CD14-positive monocyte (primary cell): ENCODE measurements around the gene WASHC4. TPM values are rescaled to one million over a fixed set of nuclear protein-coding genes. Genes with fewer than 3 reads are reported as not detected.

Experiments
- DNase-seq, 3 donors: peaks; one replicate each; pipeline ENCODE4 v3.0.0-alpha.2; 2011 to 2022
- H2AFZ ChIP-seq: 2 replicates; pipeline ENCODE4 v1.6.0; 2012; ENCODE audit warnings: mild to moderate bottlenecking, low read depth, low read length, inconsistent platforms; ENCODE audit not compliant: insufficient read depth, poor library complexity, severe bottlenecking
- H3K27ac ChIP-seq, 2 donors: 1 replicate in 1 of 2; 2 replicates in 1 of 2; pipeline ENCODE4 v1.5.1; 2012 to 2013; ENCODE audit warnings: low read length in 2 of 2, control low read depth in 1 of 2, inconsistent platforms in 1 of 2, low read depth in 1 of 2, mild to moderate bottlenecking in 1 of 2
- H3K27me3 ChIP-seq, 2 donors: one replicate each; pipeline versions ENCODE4 v1.6.0 to v1.6.1; 2011 to 2013; ENCODE audit warnings: low read length in 2 of 2; ENCODE audit not compliant: control insufficient read depth in 2 of 2, insufficient read depth in 2 of 2
- H3K36me3 ChIP-seq, 2 donors: replicated peaks in 1 of 2; 1 replicate in 1 of 2; 2 replicates in 1 of 2; pipeline versions ENCODE4 v1.5.1 to v1.6.1; 2012 to 2013; ENCODE audit warnings: low read length in 2 of 2, control low read depth in 1 of 2, inconsistent platforms in 1 of 2, mild to moderate bottlenecking in 1 of 2; ENCODE audit not compliant: insufficient read depth in 2 of 2, control insufficient read depth in 1 of 2
- H3K4me1 ChIP-seq, 2 donors: 1 replicate in 1 of 2; 2 replicates in 1 of 2; pipeline versions ENCODE4 v1.5.1 to v1.6.1; 2012 to 2013; ENCODE audit warnings: low read length in 2 of 2, control low read depth in 1 of 2, inconsistent platforms in 1 of 2, mild to moderate bottlenecking in 1 of 2, moderate library complexity in 1 of 2; ENCODE audit not compliant: insufficient read depth in 2 of 2, control insufficient read depth in 1 of 2
- H3K4me2 ChIP-seq: replicated peaks from 2 replicates; pipeline ENCODE3; 2012; ENCODE audit warnings: low read length, moderate library complexity, mild to moderate bottlenecking; ENCODE audit not compliant: poor library complexity, severe bottlenecking; ENCODE audit errors: extremely low read depth
- H3K4me3 ChIP-seq, 3 experiments: fragments of 200-600 bp in 1 of 3; sonication (generic) in 1 of 3; replicated peaks in 1 of 3; 1 replicate in 2 of 3; 2 replicates in 1 of 3; pipeline ENCODE4 v1.5.1; 2011 to 2013; ENCODE audit warnings: low read length in 3 of 3, mild to moderate bottlenecking in 3 of 3, control low read depth in 2 of 3, low read depth in 2 of 3, inconsistent platforms in 1 of 3, moderate library complexity in 1 of 3
- H3K79me2 ChIP-seq: 2 replicates; pipeline ENCODE4 v1.6.0; 2012; ENCODE audit warnings: mild to moderate bottlenecking, control low read depth, inconsistent platforms, low read length, moderate library complexity; ENCODE audit not compliant: insufficient read depth
- H3K9ac ChIP-seq: 2 replicates; pipeline ENCODE4 v1.6.0; 2017; ENCODE audit warnings: low read length, mild to moderate bottlenecking; ENCODE audit not compliant: insufficient read depth, poor library complexity, severe bottlenecking
- H3K9me3 ChIP-seq, 2 donors: replicated peaks in 1 of 2; 1 replicate in 1 of 2; 2 replicates in 1 of 2; pipeline versions ENCODE4 v1.5.1 to v1.6.1; 2012 to 2013; ENCODE audit warnings: low read length in 2 of 2, control low read depth in 1 of 2; ENCODE audit not compliant: control insufficient read depth in 1 of 2, insufficient read depth in 1 of 2
- H4K20me1 ChIP-seq: 2 replicates; pipeline ENCODE4 v1.6.0; 2012; ENCODE audit warnings: mild to moderate bottlenecking, low read length, control low read depth, moderate library complexity; ENCODE audit not compliant: insufficient read depth
- H3K27ac Mint-ChIP-seq, 7 donors: one replicate each; pipeline ENCODE4 v1.8.0; 2020; ENCODE audit warnings: mild to moderate bottlenecking in 7 of 7, mixed read lengths in 7 of 7, moderate library complexity in 6 of 7, inconsistent platforms in 2 of 7
- H3K27me3 Mint-ChIP-seq, 3 donors: one replicate each; pipeline ENCODE4 v1.8.0; 2021 to 2022; ENCODE audit warnings: low read depth in 3 of 3, mild to moderate bottlenecking in 3 of 3, mixed read lengths in 3 of 3, moderate library complexity in 3 of 3, inconsistent platforms in 1 of 3
- H3K36me3 Mint-ChIP-seq, 2 donors: one replicate each; pipeline ENCODE4 v1.8.0; 2020; ENCODE audit warnings: mixed read lengths in 2 of 2, inconsistent platforms in 1 of 2, mild to moderate bottlenecking in 1 of 2
- H3K4me1 Mint-ChIP-seq: one replicate; pipeline ENCODE4 v1.8.0; 2020; ENCODE audit warnings: mild to moderate bottlenecking, mixed read lengths
- H3K4me3 Mint-ChIP-seq, 2 donors: one replicate each; pipeline ENCODE4 v1.8.0; 2020; ENCODE audit warnings: mild to moderate bottlenecking in 2 of 2, mixed read lengths in 2 of 2, moderate library complexity in 1 of 2
- H3K9me3 Mint-ChIP-seq, 7 donors: one replicate each; pipeline ENCODE4 v1.8.0; 2020 to 2022; ENCODE audit warnings: mixed read lengths in 7 of 7, mild to moderate bottlenecking in 6 of 7, moderate library complexity in 6 of 7, inconsistent platforms in 2 of 7
- WGBS: methylation state at CpG from one replicate; pipeline ENCODE4 v1.1.5; 2013; ENCODE audit warnings: missing lambda C conversion rate; ENCODE audit not compliant: insufficient coverage; 5-methylcytosine and 5-hydroxymethylcytosine counted together
- intact Hi-C, 2 donors: fragments of 100-400 bp; cut with micrococcal nuclease; formaldehyde crosslinking; loops; one replicate each; pipeline versions ENCODE4 v1.15.0 to v1.15.1; 2023
- polyA plus RNA-seq, 3 donors: library from polyadenylated mRNA; depleted of rRNA in 1 of 3; unstranded in 2 of 3; stranded (reverse) in 1 of 3; fragments of 300-500 nt in 2 of 3; fragments of >200 nt in 1 of 3; fragmentation: Illumina TruSeq in 2 of 3; gene quantifications; 1 replicate in 2 of 3; 2 replicates in 1 of 3; pipeline ENCODE4 v1.2.3, GENCODE V29; 2012 to 2021
- TF ChIP-seq, protein P1 (sequence below): fragments of 200-600 bp; IDR thresholded peaks from one replicate; pipeline ENCODE4 v1.8.0; 2022; ENCODE audit warnings: antibody characterized with exemption, mild to moderate bottlenecking

The WASHC4 gene
- polyA plus RNA-seq, 3 donors = 62.6 to 95.3 (median 69.0) TPM

DNA sequence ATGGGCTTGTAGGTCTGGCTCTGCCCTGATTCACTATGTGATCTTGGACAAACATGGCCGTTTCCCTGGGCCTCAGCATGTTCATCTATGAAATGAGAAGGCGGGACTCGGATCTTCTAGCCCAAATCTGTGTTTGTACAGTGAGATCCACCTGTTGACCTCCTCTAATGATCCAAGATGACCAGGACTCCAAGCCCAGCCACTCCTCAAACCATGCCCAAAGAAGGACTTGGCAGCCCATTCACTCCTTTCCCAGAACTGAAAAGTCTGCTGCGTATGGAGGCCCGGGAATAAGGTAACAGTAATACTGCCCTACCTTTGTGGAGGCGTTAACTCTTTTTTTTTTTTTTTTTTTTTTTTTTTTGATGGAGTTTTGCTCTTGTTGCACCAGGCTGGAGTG, 88.6 kb downstream of the WASHC4 start:
- 86% methylated on average over 1 of the region's 6 CpGs for WGBS
- H3K27ac ChIP-seq = no peak overlapping the region
- H3K4me3 ChIP-seq = no peak overlapping the region
- Mint-ChIP-seq H3K27me3 (peaks cover 0 to 4% (median 0%) of the 10 kb centered on the region in 3 donors), H3K4me1 (peaks cover 7% of the 10 kb centered on the region), H3K27ac (peak overlapping the region in 2 of 7 donors; percentile 13 to 85), H3K4me3 (no peak overlapping the region), H3K36me3 (peaks cover 37 to 63% of the 10 kb centered on the region in 2 donors), H3K9me3 (peaks cover 0 to 1% (median 0%) of the 10 kb centered on the region in 7 donors)
- no peaks in the 10 kb centered on the region for H3K79me2 ChIP-seq
- no peaks in the 10 kb centered on the region for H3K27me3 ChIP-seq
- no peak overlapping the region for H3K9ac ChIP-seq
- no peak overlapping the region for H3K4me2 ChIP-seq
- intact Hi-C loops = no loop called here
- no peaks in the 10 kb centered on the region for H3K4me1 ChIP-seq
- H3K36me3 ChIP-seq = peaks cover 34 to 80% of the 10 kb centered on the region in 2 donors
- no peak overlapping the region for H2AFZ ChIP-seq
- H4K20me1 ChIP-seq = peaks cover 58% of the 10 kb centered on the region
- TF ChIP-seq, protein P1, sequence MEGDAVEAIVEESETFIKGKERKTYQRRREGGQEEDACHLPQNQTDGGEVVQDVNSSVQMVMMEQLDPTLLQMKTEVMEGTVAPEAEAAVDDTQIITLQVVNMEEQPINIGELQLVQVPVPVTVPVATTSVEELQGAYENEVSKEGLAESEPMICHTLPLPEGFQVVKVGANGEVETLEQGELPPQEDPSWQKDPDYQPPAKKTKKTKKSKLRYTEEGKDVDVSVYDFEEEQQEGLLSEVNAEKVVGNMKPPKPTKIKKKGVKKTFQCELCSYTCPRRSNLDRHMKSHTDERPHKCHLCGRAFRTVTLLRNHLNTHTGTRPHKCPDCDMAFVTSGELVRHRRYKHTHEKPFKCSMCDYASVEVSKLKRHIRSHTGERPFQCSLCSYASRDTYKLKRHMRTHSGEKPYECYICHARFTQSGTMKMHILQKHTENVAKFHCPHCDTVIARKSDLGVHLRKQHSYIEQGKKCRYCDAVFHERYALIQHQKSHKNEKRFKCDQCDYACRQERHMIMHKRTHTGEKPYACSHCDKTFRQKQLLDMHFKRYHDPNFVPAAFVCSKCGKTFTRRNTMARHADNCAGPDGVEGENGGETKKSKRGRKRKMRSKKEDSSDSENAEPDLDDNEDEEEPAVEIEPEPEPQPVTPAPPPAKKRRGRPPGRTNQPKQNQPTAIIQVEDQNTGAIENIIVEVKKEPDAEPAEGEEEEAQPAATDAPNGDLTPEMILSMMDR = no peak
- no peaks in the 10 kb centered on the region for H3K9me3 ChIP-seq
- DNase-seq = no peak

DNA sequence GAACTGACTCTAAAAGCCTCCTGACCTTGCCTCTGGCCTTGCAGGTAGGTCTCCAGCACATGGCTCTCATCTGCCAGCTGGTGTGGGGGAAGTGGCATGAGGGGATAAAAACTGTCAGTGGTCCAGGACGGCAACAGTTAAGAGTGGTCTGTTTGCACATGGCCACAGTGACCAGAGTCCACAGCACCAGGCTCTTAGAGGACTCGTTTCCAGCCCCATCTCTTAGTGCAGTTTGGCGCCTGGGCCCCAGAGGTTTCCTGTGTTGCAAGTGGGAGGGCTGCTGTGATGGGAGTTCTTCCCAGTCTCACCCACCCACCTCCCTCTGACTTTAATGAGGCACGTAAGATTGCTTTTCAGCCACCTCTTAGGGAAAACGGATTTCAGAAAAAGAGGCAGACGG, 91.4 kb downstream of the WASHC4 start:
- Mint-ChIP-seq H3K27ac (peak overlapping the region in 1 of 7 donors; percentile 73), H3K9me3 (no peaks in the 10 kb centered on the region), H3K4me3 (no peak overlapping the region), H3K36me3 (peaks cover 30 to 64% of the 10 kb centered on the region in 2 donors), H3K4me1 (peaks cover 7% of the 10 kb centered on the region), H3K27me3 (peaks cover 0 to 5% (median 4%) of the 10 kb centered on the region in 3 donors)
- TF ChIP-seq, protein P1 = no peak
- Histone ChIP-seq H3K36me3 (peaks cover 28 to 74% of the 10 kb centered on the region in 2 donors), H3K79me2 (no peaks in the 10 kb centered on the region), H4K20me1 (peaks cover 33% of the 10 kb centered on the region), H3K27me3 (no peaks in the 10 kb centered on the region), H3K4me2 (no peak overlapping the region), H3K9ac (no peak overlapping the region), H2AFZ (no peak overlapping the region), H3K4me1 (no peaks in the 10 kb centered on the region), H3K27ac (no peak overlapping the region), H3K4me3 (no peak overlapping the region), H3K9me3 (no peaks in the 10 kb centered on the region)
- WGBS = 20% methylated on average over 1 of the region's 6 CpGs
- intact Hi-C loops = no loop called here
- DNase-seq = no peak
